Hepatocyte (in vitro differentiated cells): ENCODE data around the gene MUC5B. TPM values are rescaled to one million over a fixed set of nuclear protein-coding genes. Genes with fewer than 3 reads are reported as not detected.
"Not testable (repeated sequence)": the region's sequence is repeated elsewhere in the genome, so short reads cannot be mapped to it uniquely, and the experiment has no call there.

Source experiments
- DNase-seq: peaks from one replicate; pipeline ENCODE4 v3.0.0-alpha.2; 2016; ENCODE audit warnings: low spot score
- H2AFZ ChIP-seq: fragments of 200-600 bp; sonication (generic); 2 replicates; pipeline ENCODE4 v1.6.0; 2016; ENCODE audit warnings: antibody characterized with exemption, mild to moderate bottlenecking
- H3K27ac ChIP-seq: fragments of 200-600 bp; sonication (generic); 2 replicates; pipeline ENCODE4 v1.5.1; 2016; ENCODE audit warnings: mild to moderate bottlenecking
- H3K27me3 ChIP-seq: fragments of 200-600 bp; sonication (generic); 2 replicates; pipeline ENCODE4 v1.6.1; 2016
- H3K36me3 ChIP-seq: fragments of 200-600 bp; sonication (generic); replicated peaks from 2 replicates; pipeline ENCODE4 v1.5.1; 2016; ENCODE audit warnings: low read depth; ENCODE audit not compliant: insufficient read depth
- H3K4me1 ChIP-seq: fragments of 200-600 bp; sonication (generic); 2 replicates; pipeline ENCODE4 v1.5.1; 2016; ENCODE audit warnings: mild to moderate bottlenecking, moderate library complexity; ENCODE audit not compliant: insufficient read depth
- H3K4me2 ChIP-seq: fragments of 200-600 bp; sonication (generic); 2 replicates; pipeline ENCODE4 v1.6.0; 2016
- H3K4me3 ChIP-seq: fragments of 200-600 bp; sonication (generic); 2 replicates; pipeline ENCODE4 v1.5.1; 2016; ENCODE audit warnings: mild to moderate bottlenecking
- H3K79me2 ChIP-seq: fragments of 200-600 bp; sonication (generic); 2 replicates; pipeline ENCODE4 v1.6.0; 2017; ENCODE audit warnings: mild to moderate bottlenecking
- H3K9me2 ChIP-seq: fragments of 200-600 bp; sonication (generic); replicated peaks from 2 replicates; pipeline ENCODE4 v1.6.0; 2017; ENCODE audit warnings: mild to moderate bottlenecking; ENCODE audit not compliant: insufficient read depth
- H3K9me3 ChIP-seq: fragments of 200-600 bp; sonication (generic); 2 replicates; pipeline ENCODE4 v1.5.1; 2016; ENCODE audit warnings: low read depth, mild to moderate bottlenecking
- H4K20me1 ChIP-seq: fragments of 200-600 bp; sonication (generic); 2 replicates; pipeline ENCODE4 v1.6.0; 2016; ENCODE audit warnings: mild to moderate bottlenecking; ENCODE audit not compliant: insufficient read depth, poor library complexity, severe bottlenecking
- EZH2 ChIP-seq: fragments of 200-600 bp; sonication (generic); IDR thresholded peaks from 2 replicates; pipeline ENCODE4 v1.6.1; 2016; ENCODE audit warnings: antibody characterized with exemption, mild to moderate bottlenecking, borderline replicate concordance
- EZH2phosphoT487 ChIP-seq: fragments of 200-600 bp; sonication (generic); IDR thresholded peaks from one replicate; pipeline ENCODE4 v1.6.1; 2018; ENCODE audit warnings: antibody characterized with exemption, mild to moderate bottlenecking, low read depth, moderate library complexity; ENCODE audit not compliant: unreplicated experiment, severe bottlenecking
- WGBS: methylation state at CpG from one replicate; pipeline ENCODE4 v1.1.6; 2016; ENCODE audit warnings: low lambda C conversion rate; ENCODE audit errors: missing lambda C conversion rate; 5-methylcytosine and 5-hydroxymethylcytosine counted together
- polyA plus RNA-seq: library from polyadenylated mRNA; unstranded; fragments of >200 nt; fragmentation: Nextera tagmentation; extraction: Ambion mirVana; gene quantifications from 2 replicates; pipeline ENCODE4 v1.2.1, GENCODE V29; 2016
- total RNA-seq: library from RNA; depleted of rRNA; stranded (reverse); fragments of >200 nt; gene quantifications from 2 replicates; pipeline ENCODE4 v1.2.3, GENCODE V29; 2014
- TF ChIP-seq, protein P1 (sequence below): fragments of 200-600 bp; sonication (generic); IDR thresholded peaks from 2 replicates; pipeline ENCODE4 v1.5.1; 2016; ENCODE audit warnings: antibody characterized with exemption, mild to moderate bottlenecking; ENCODE audit not compliant: poor library complexity

Gene MUC5B
- total and polyA plus RNA-seq, 2 experiments from 2014 or later, result 0.07 to 0.15 TPM

DNA sequence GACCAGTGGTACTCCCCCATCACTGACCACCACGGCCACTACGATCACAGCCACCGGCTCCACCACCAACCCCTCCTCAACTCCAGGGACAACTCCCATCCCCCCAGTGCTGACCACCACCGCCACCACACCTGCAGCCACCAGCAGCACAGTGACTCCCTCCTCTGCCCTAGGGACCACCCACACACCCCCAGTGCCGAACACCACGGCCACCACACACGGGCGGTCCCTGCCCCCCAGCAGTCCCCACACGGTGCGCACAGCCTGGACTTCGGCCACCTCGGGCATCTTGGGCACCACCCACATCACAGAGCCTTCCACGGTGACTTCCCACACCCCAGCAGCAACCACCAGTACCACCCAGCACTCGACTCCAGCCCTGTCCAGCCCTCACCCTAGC lies 24.2 kb downstream of the MUC5B start:
- H3K4me2 ChIP-seq, H3K4me1 ChIP-seq, H3K36me3 ChIP-seq, H3K9me3 ChIP-seq, H3K27me3 ChIP-seq, H3K4me3 ChIP-seq, H3K27ac ChIP-seq, H4K20me1 ChIP-seq, H3K9me2 ChIP-seq, H3K79me2 ChIP-seq, H2AFZ ChIP-seq, DNase-seq: not testable (repeated sequence)
- WGBS, result 96% methylated on average over 9 of the region's 14 CpGs

DNA sequence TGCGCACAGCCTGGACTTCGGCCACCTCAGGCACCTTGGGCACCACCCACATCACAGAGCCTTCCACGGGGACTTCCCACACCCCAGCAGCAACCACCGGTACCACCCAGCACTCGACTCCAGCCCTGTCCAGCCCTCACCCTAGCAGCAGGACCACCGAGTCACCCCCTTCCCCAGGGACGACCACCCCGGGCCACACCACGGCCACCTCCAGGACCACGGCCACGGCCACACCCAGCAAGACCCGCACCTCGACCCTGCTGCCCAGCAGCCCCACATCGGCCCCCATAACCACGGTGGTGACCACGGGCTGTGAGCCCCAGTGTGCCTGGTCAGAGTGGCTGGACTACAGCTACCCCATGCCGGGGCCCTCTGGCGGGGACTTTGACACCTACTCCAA lies 26.1 kb downstream of the MUC5B start:
- H3K27ac ChIP-seq, H2AFZ ChIP-seq, H3K36me3 ChIP-seq, H3K4me2 ChIP-seq, H3K9me2 ChIP-seq, H3K4me3 ChIP-seq, H3K79me2 ChIP-seq, DNase-seq, H3K27me3 ChIP-seq, H4K20me1 ChIP-seq, H3K4me1 ChIP-seq, H3K9me3 ChIP-seq: not testable (repeated sequence)
- WGBS, result 97% methylated on average over 6 of the region's 18 CpGs

GRCh38 chr11:1250411-1250810 lies 27.5 kb downstream of the MUC5B start:
- not testable (repeated sequence) for H3K9me3 ChIP-seq, H3K4me3 ChIP-seq, H3K9me2 ChIP-seq, H4K20me1 ChIP-seq, H2AFZ ChIP-seq, H3K79me2 ChIP-seq, H3K27me3 ChIP-seq, H3K4me2 ChIP-seq, H3K27ac ChIP-seq, DNase-seq, H3K36me3 ChIP-seq, H3K4me1 ChIP-seq
- 100% methylated on average over 1 of the region's 12 CpGs for WGBS

- H3K4me2 ChIP-seq, result no peak overlapping the region
- no peak overlapping the region for H2AFZ ChIP-seq
Observed at GRCh38 chr11:1251236-1251770, 28.4 kb downstream of the MUC5B start.

GRCh38 chr11:1252371-1253102 lies 29.7 kb downstream of the MUC5B start:
- Histone ChIP-seq H4K20me1 (no peaks in the 10 kb centered on the region), H2AFZ (no peak overlapping the region), H3K79me2 (no peaks in the 10 kb centered on the region), H3K4me3 (no peak overlapping the region), H3K27me3 (no peaks in the 10 kb centered on the region), H3K4me2 (no peak overlapping the region), H3K9me2 (no peaks in the 10 kb centered on the region), H3K27ac (no peak overlapping the region), H3K9me3 (no peaks in the 10 kb centered on the region), H3K36me3 (no peaks in the 10 kb centered on the region), H3K4me1 (no peaks in the 10 kb centered on the region)
- DNase-seq, result no peak
- WGBS, result 96% methylated on average over 35 of the region's 38 CpGs
- TF ChIP-seq, protein P1, sequence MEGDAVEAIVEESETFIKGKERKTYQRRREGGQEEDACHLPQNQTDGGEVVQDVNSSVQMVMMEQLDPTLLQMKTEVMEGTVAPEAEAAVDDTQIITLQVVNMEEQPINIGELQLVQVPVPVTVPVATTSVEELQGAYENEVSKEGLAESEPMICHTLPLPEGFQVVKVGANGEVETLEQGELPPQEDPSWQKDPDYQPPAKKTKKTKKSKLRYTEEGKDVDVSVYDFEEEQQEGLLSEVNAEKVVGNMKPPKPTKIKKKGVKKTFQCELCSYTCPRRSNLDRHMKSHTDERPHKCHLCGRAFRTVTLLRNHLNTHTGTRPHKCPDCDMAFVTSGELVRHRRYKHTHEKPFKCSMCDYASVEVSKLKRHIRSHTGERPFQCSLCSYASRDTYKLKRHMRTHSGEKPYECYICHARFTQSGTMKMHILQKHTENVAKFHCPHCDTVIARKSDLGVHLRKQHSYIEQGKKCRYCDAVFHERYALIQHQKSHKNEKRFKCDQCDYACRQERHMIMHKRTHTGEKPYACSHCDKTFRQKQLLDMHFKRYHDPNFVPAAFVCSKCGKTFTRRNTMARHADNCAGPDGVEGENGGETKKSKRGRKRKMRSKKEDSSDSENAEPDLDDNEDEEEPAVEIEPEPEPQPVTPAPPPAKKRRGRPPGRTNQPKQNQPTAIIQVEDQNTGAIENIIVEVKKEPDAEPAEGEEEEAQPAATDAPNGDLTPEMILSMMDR, result no peak
- TF ChIP-seq EZH2phosphoT487, result no peak
- TF ChIP-seq EZH2, result no peak

More at GRCh38 chr11:1251236-1251770, 28.4 kb downstream of the MUC5B start:
- H3K27ac ChIP-seq, result no peak overlapping the region
- no peaks in the 10 kb centered on the region for H4K20me1 ChIP-seq
- H3K4me3 ChIP-seq, result no peak overlapping the region
- no peak for TF ChIP-seq EZH2
- no peaks in the 10 kb centered on the region for H3K4me1 ChIP-seq
- no peaks in the 10 kb centered on the region for H3K9me3 ChIP-seq
- no peak for DNase-seq
- no peaks in the 10 kb centered on the region for H3K27me3 ChIP-seq
- WGBS, result 94% methylated on average over 16 of the region's 16 CpGs
- no peaks in the 10 kb centered on the region for H3K9me2 ChIP-seq
- no peaks in the 10 kb centered on the region for H3K79me2 ChIP-seq
- H3K36me3 ChIP-seq, result no peaks in the 10 kb centered on the region
